Psoas muscle (tissue), 8 donors: Measurements from ENCODE around the gene LNP1. TPM values are rescaled to one million over a fixed set of nuclear protein-coding genes. Genes with fewer than 3 reads are reported as not detected.
A peak's percentile ranks its signal among the peaks of the same experiment; 100 is the strongest.

ENCODE experiments used
- ATAC-seq, 4 donors: fragments of 200-7000 bp; cut with Tn5 transposase; one replicate each; pipeline ENCODE4 v1.9.1; 2020; ENCODE audit warnings: moderate library complexity in 3 of 4, mild to moderate bottlenecking in 2 of 4
- DNase-seq, 2 donors: peaks; one replicate each; pipeline ENCODE4 v3.0.0-alpha.2; 2020
- H3K27ac ChIP-seq: fragments of 200-600 bp; one replicate; pipeline ENCODE4 v1.8.0; 2022
- H3K27me3 ChIP-seq, 3 donors: fragments of 200-600 bp in 1 of 3; one replicate each; pipeline versions ENCODE4 v1.6.1 to v1.8.0; 2013 to 2022; ENCODE audit warnings: low read length in 2 of 3, mild to moderate bottlenecking in 2 of 3, moderate library complexity in 1 of 3; ENCODE audit not compliant: insufficient read depth in 3 of 3
- H3K36me3 ChIP-seq, 2 donors: fragments of 200-600 bp in 1 of 2; one replicate each; pipeline versions ENCODE4 v1.6.1 to v1.8.0; 2013 to 2022; ENCODE audit warnings: low read depth in 1 of 2, mild to moderate bottlenecking in 1 of 2, moderate library complexity in 1 of 2; ENCODE audit not compliant: insufficient read depth in 1 of 2
- H3K4me1 ChIP-seq: fragments of 200-600 bp; one replicate; pipeline ENCODE4 v1.8.0; 2022
- H3K4me3 ChIP-seq: fragments of 200-600 bp; one replicate; pipeline ENCODE4 v1.8.0; 2022; ENCODE audit warnings: mild to moderate bottlenecking
- H3K9me3 ChIP-seq: fragments of 200-600 bp; one replicate; pipeline ENCODE4 v1.8.0; 2022
- WGBS, 3 donors: extraction: QIAGEN DNeasy Blood & Tissue Kit; methylation state at CpG; one replicate each; pipeline versions ENCODE4 v1.1.6 to v1.1.7; 2013; 5-methylcytosine and 5-hydroxymethylcytosine counted together
- intact Hi-C, 2 donors: fragments of 100-400 bp; cut with DNase I; formaldehyde crosslinking; loops; one replicate each; pipeline versions ENCODE4 v1.11.0 to v1.14.2; 2022
- polyA plus RNA-seq, 3 donors: library from polyadenylated mRNA; stranded (reverse); fragments of 200-250 nt; gene quantifications; one replicate each; pipeline ENCODE4 v1.2.3, GENCODE V29; 2013
- total RNA-seq, 4 donors: library from RNA; stranded (reverse); fragmentation: NEBNext Ultra II Directional in 2 of 4; extraction: Animal tissue kit (Norgen Biotek cat#: 25700) in 2 of 4; gene quantifications; one replicate each; pipeline versions ENCODE4 v1.2.1 to v1.2.4, GENCODE V29; 2021 to 2023
- TF ChIP-seq, protein P1 (sequence below): fragments of 200-600 bp; IDR thresholded peaks from one replicate; pipeline ENCODE4 v1.8.0; 2022; ENCODE audit warnings: antibody characterized with exemption
- donor health status: healthy with polysubstance abuse.
- donor health status: DM: no; HTN: no; CAD: no; lungs with moderate emphysema.
- donor health status: Bipolar disorder and iron deficiency.
- donor health status: healthy.
- donor health status: DM: yes; HTN: yes; CAD: no.
- donor health status: DM: no; HTN: no; CAD: no.
- donor health status: DM: no; HTN: no; CAD: no.
- donor health status: DM: yes; HTN: yes; CAD: no.

Gene LNP1
- total and polyA plus RNA-seq, 7 donors, result 0.96 to 5.1 (median 1.7) TPM

DNA sequence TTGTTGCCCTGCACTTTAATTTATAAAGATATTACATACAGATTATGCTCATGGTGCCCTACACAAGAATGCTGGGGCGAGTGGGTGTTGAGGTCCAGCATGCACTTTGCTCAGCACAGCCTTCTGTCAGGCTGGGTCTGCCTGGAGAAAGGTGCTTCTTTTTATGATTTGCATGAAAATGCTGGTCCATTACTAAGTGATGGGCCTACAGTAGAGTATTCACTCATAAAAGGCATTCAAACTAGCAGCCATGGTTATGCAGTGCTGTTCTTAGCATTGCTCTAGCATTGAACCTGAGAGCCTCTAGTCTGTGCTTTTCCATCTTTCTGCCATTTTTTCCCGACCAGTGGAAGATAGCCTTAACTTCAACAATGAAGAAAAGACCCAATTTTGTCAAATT, 12.3 kb downstream of the LNP1 start:
- DNase-seq, result no peak
- ATAC-seq, result peak in 1 of 4 donors; percentile 27
- TF ChIP-seq, protein P1, sequence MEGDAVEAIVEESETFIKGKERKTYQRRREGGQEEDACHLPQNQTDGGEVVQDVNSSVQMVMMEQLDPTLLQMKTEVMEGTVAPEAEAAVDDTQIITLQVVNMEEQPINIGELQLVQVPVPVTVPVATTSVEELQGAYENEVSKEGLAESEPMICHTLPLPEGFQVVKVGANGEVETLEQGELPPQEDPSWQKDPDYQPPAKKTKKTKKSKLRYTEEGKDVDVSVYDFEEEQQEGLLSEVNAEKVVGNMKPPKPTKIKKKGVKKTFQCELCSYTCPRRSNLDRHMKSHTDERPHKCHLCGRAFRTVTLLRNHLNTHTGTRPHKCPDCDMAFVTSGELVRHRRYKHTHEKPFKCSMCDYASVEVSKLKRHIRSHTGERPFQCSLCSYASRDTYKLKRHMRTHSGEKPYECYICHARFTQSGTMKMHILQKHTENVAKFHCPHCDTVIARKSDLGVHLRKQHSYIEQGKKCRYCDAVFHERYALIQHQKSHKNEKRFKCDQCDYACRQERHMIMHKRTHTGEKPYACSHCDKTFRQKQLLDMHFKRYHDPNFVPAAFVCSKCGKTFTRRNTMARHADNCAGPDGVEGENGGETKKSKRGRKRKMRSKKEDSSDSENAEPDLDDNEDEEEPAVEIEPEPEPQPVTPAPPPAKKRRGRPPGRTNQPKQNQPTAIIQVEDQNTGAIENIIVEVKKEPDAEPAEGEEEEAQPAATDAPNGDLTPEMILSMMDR, result no peak
- Histone ChIP-seq H3K4me1 (peaks cover 8% of the 10 kb centered on the region), H3K9me3 (no peaks in the 10 kb centered on the region), H3K36me3 (no peaks in the 10 kb centered on the region), H3K27me3 (no peaks in the 10 kb centered on the region), H3K27ac (peak overlapping the region; percentile 62), H3K4me3 (no peak overlapping the region)
- intact Hi-C loops, result no loop called here
- 92 to 95% (median 92%) methylated on average over 2 of the region's 2 CpGs for WGBS, 3 donors

GRCh38 chr3:100416176-100416575, 14.8 kb downstream of the LNP1 start:
- no peak overlapping the region for H3K27ac ChIP-seq
- H3K4me3 ChIP-seq, result no peak overlapping the region
- TF ChIP-seq, protein P1, result no peak
- H3K27me3 ChIP-seq, result no peaks in the 10 kb centered on the region
- ATAC-seq, result no peak
- no peaks in the 10 kb centered on the region for H3K36me3 ChIP-seq
- intact Hi-C loops, result no loop called here
- H3K9me3 ChIP-seq, result no peaks in the 10 kb centered on the region
- DNase-seq, result no peak
- peaks cover 8% of the 10 kb centered on the region for H3K4me1 ChIP-seq

DNA sequence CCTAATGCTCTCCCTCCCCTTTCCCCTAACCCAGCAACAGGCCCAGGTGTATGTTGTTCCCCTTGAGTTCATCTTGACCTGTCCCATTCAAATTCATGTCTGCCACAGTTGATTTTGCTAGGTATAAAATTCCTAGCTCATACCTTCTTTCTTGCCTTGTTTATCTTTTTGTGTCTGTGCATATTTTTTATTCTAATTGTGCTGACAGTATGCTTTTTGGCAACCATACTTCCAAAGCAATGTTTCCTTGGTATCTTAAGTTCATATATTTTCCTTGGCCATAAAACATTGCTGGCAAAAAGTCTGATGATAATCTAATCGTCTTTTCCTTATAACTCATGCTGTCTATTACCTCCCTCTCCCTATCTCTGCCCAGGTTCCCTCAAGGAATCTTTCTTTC, 15.5 kb downstream of the LNP1 start:
- DNase-seq (no peak), ATAC-seq (no peak)
- Histone ChIP-seq H3K36me3 (no peaks in the 10 kb centered on the region), H3K9me3 (no peaks in the 10 kb centered on the region), H3K4me1 (peaks cover 8% of the 10 kb centered on the region), H3K27ac (no peak overlapping the region), H3K27me3 (no peaks in the 10 kb centered on the region), H3K4me3 (no peak overlapping the region)
- TF ChIP-seq, protein P1, result no peak
- 87 to 95% (median 87%) methylated on average over 1 of the region's 1 CpG for WGBS, 3 donors
- intact Hi-C loops, result no loop called here

- no peaks in the 10 kb centered on the region for H3K9me3 ChIP-seq
- no peak for DNase-seq
- H3K36me3 ChIP-seq, result no peaks in the 10 kb centered on the region
- no peaks in the 10 kb centered on the region for H3K4me1 ChIP-seq
- no peak for ATAC-seq
- H3K27me3 ChIP-seq, result no peaks in the 10 kb centered on the region
- 96 to 100% (median 98%) methylated on average over 1 of the region's 1 CpG for WGBS, 3 donors
- TF ChIP-seq, protein P1, result no peak
- intact Hi-C loops, result no loop called here
- H3K27ac ChIP-seq, result no peak overlapping the region
- no peak overlapping the region for H3K4me3 ChIP-seq
Measured at GRCh38 chr3:100419406-100419805, 18.1 kb downstream of the LNP1 start.

GRCh38 chr3:100420885-100421284, 19.5 kb downstream of the LNP1 start:
- Histone ChIP-seq H3K27ac (no peak overlapping the region), H3K9me3 (no peaks in the 10 kb centered on the region), H3K4me1 (no peaks in the 10 kb centered on the region), H3K4me3 (no peak overlapping the region), H3K36me3 (no peaks in the 10 kb centered on the region), H3K27me3 (no peaks in the 10 kb centered on the region)
- intact Hi-C loops, result no loop called here
- DNase-seq (no peak), ATAC-seq (no peak)
- TF ChIP-seq, protein P1, result no peak
- WGBS, 3 donors, result 72 to 87% (median 72%) methylated on average over 2 of the region's 2 CpGs
